ENCODE data around the gene HSFX4. TPM values are rescaled to one million over a fixed set of nuclear protein-coding genes. Genes with fewer than 3 reads are reported as not detected.

Gene HSFX4
- total RNA-seq, 1 donor from 2014 or later = not detected

- Histone ChIP-seq H3K4me3 (no peak overlapping the region), H3K36me3 (no peaks in the 10 kb centered on the region), H3K27ac (replicated peaks) (no peak overlapping the region), H3K9me3 (replicated peaks) (no peaks in the 10 kb centered on the region), H3K4me1 (no peaks in the 10 kb centered on the region), H3K27me3 (ENCODE audit: low read depth) (no peaks in the 10 kb centered on the region)
- intact Hi-C loops (cut with micrococcal nuclease) = no loop called here
- TF ChIP-seq CTCF (IDR thresholded peaks at IDR 0.05; ENCODE audit: borderline replicate concordance) = no peak
- DNase-seq = no peak
Observed at GRCh38 chrX:149949743-149950436, 20.5 kb downstream of the HSFX4 start.

- Histone ChIP-seq H3K4me1 (no peaks in the 10 kb centered on the region), H3K36me3 (no peaks in the 10 kb centered on the region), H3K9me3 (replicated peaks) (no peaks in the 10 kb centered on the region), H3K4me3 (no peak overlapping the region), H3K27me3 (ENCODE audit: low read depth) (no peaks in the 10 kb centered on the region), H3K27ac (replicated peaks) (no peak overlapping the region)
- intact Hi-C loops (cut with micrococcal nuclease) = no loop called here
- peak; percentile 53 for TF ChIP-seq CTCF (IDR thresholded peaks at IDR 0.05; ENCODE audit: borderline replicate concordance)
- DNase-seq = no peak
Observed at GRCh38 chrX:149950681-149951080, 21.3 kb downstream of the HSFX4 start.

GRCh38 chrX:149961572-149961971 lies 32.2 kb downstream of the HSFX4 start:
- Histone ChIP-seq H3K36me3 (peaks cover 9% of the 10 kb centered on the region), H3K4me1 (peaks cover 12% of the 10 kb centered on the region), H3K27ac (replicated peaks) (no peak overlapping the region), H3K27me3 (ENCODE audit: low read depth) (no peaks in the 10 kb centered on the region), H3K4me3 (no peak overlapping the region), H3K9me3 (replicated peaks) (no peaks in the 10 kb centered on the region)
- intact Hi-C loops (cut with micrococcal nuclease) = no loop called here
- no peak for DNase-seq
- TF ChIP-seq CTCF (IDR thresholded peaks at IDR 0.05; ENCODE audit: borderline replicate concordance) = no peak

GRCh38 chrX:149962010-149962409 lies 32.6 kb downstream of the HSFX4 start:
- no peak for DNase-seq
- H3K9me3 ChIP-seq (replicated peaks) = no peaks in the 10 kb centered on the region
- no peak overlapping the region for H3K27ac ChIP-seq (replicated peaks)
- H3K4me3 ChIP-seq = no peak overlapping the region
- intact Hi-C loops (cut with micrococcal nuclease) = no loop called here
- H3K36me3 ChIP-seq = peaks cover 9% of the 10 kb centered on the region
- H3K27me3 ChIP-seq (ENCODE audit: low read depth) = no peaks in the 10 kb centered on the region
- TF ChIP-seq CTCF (IDR thresholded peaks at IDR 0.05; ENCODE audit: borderline replicate concordance) = no peak
- peaks cover 12% of the 10 kb centered on the region for H3K4me1 ChIP-seq

GRCh38 chrX:149962859-149963757 lies 33.7 kb downstream of the HSFX4 start:
- peak; percentile 70 for TF ChIP-seq CTCF (IDR thresholded peaks at IDR 0.05; ENCODE audit: borderline replicate concordance)
- Histone ChIP-seq H3K9me3 (replicated peaks) (no peaks in the 10 kb centered on the region), H3K27ac (replicated peaks) (peak overlapping the region; percentile 40), H3K36me3 (peaks cover 9% of the 10 kb centered on the region), H3K27me3 (ENCODE audit: low read depth) (no peaks in the 10 kb centered on the region), H3K4me1 (peaks cover 6% of the 10 kb centered on the region), H3K4me3 (no peak overlapping the region)
- DNase-seq = no peak
- intact Hi-C loops (cut with micrococcal nuclease) = no loop called here
